ENCODE data around the gene GTF3C1.
A peak's percentile ranks its signal among the peaks of the same experiment; 100 is the strongest.

GTF3C1 gene

GRCh38 chr16:27426423-27427408 is 123.0 kb downstream of the GTF3C1 start:
- peak in 1 of 2 donors; percentile 64 for DNase-seq (ENCODE audit: low read depth in 2 of 2)

- DNase-seq (ENCODE audit: low read depth in 2 of 2), result no peak
Measured at GRCh38 chr16:27425961-27426360, 123.8 kb downstream of the GTF3C1 start.

GRCh38 chr16:27424772-27425498 is 124.8 kb downstream of the GTF3C1 start:
- no peak for DNase-seq (ENCODE audit: low read depth in 2 of 2)

- no peak for DNase-seq (ENCODE audit: low read depth in 2 of 2)
Measured at GRCh38 chr16:27421961-27422740, 127.6 kb downstream of the GTF3C1 start.

- no peak for DNase-seq (ENCODE audit: low read depth in 2 of 2)
Measured at GRCh38 chr16:27417047-27417671, 132.6 kb downstream of the GTF3C1 start.

GRCh38 chr16:27414788-27415431 is 134.8 kb downstream of the GTF3C1 start:
- DNase-seq (ENCODE audit: low read depth in 2 of 2), result no peak

- no peak for DNase-seq (ENCODE audit: low read depth in 2 of 2)
Measured at GRCh38 chr16:27413956-27414355, 135.8 kb downstream of the GTF3C1 start.

- DNase-seq (ENCODE audit: low read depth in 2 of 2), result no peak
Measured at GRCh38 chr16:27410761-27411160, 139.0 kb downstream of the GTF3C1 start.

Data from activated CD4-positive, alpha-beta T cell treated with anti-CD3 and anti-CD28 coated beads for 24 hours (primary cell).